ENCODE measurements around the gene MAP2. TPM values are rescaled to one million over a fixed set of nuclear protein-coding genes. Genes with fewer than 3 reads are reported as not detected.

The MAP2 gene
- total RNA-seq, 1 donor: 2.2 TPM

DNA sequence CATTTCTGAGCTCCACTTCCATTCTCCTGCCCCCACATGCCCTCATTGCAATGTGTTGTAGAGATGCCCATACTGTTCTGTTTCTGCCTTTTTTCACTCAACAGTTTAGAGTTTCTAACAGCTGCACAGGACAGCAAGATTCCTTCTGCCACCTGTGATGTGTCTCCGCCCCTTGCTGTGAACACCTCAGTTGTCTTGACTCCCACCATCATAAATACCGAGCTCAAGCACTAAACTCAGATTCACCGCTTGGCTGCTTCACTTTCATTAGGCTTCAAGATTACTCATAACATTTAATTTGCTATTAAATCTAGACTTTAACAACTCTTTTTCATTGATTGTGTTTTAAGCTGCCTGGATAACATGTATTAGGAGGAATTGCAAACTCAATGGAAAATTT lies 141.0 kb downstream of the MAP2 start:
- H3K4me3 ChIP-seq (ENCODE audit: insufficient read depth, low read length): no peak overlapping the region
- no peak overlapping the region for H3K4me2 ChIP-seq (ENCODE audit: insufficient read depth, low read length)
- TF ChIP-seq, protein P1, sequence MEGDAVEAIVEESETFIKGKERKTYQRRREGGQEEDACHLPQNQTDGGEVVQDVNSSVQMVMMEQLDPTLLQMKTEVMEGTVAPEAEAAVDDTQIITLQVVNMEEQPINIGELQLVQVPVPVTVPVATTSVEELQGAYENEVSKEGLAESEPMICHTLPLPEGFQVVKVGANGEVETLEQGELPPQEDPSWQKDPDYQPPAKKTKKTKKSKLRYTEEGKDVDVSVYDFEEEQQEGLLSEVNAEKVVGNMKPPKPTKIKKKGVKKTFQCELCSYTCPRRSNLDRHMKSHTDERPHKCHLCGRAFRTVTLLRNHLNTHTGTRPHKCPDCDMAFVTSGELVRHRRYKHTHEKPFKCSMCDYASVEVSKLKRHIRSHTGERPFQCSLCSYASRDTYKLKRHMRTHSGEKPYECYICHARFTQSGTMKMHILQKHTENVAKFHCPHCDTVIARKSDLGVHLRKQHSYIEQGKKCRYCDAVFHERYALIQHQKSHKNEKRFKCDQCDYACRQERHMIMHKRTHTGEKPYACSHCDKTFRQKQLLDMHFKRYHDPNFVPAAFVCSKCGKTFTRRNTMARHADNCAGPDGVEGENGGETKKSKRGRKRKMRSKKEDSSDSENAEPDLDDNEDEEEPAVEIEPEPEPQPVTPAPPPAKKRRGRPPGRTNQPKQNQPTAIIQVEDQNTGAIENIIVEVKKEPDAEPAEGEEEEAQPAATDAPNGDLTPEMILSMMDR (IDR thresholded peaks at IDR 0.05; ENCODE audit: extremely low read depth, low read depth, low read length): no peak
- DNase-seq (ENCODE audit: insufficient read length, low spot score, missing footprints): no peak
- H4K20me1 ChIP-seq (ENCODE audit: insufficient read depth, low read length): no peaks in the 10 kb centered on the region
- H3K27ac ChIP-seq (ENCODE audit: low read depth, low read length): no peak overlapping the region
- H3K9me3 ChIP-seq (ENCODE audit: low read depth, low read length): no peaks in the 10 kb centered on the region
- H3K4me1 ChIP-seq (ENCODE audit: insufficient read depth, low read length): no peaks in the 10 kb centered on the region
- no peaks in the 10 kb centered on the region for H3K36me3 ChIP-seq (ENCODE audit: insufficient read depth, low read length)
- H3K79me2 ChIP-seq (ENCODE audit: insufficient read depth, low read length): no peaks in the 10 kb centered on the region
- H3K27me3 ChIP-seq (ENCODE audit: insufficient read depth, low read length): no peaks in the 10 kb centered on the region
- no peak overlapping the region for H2AFZ ChIP-seq (ENCODE audit: low read length)

DNA sequence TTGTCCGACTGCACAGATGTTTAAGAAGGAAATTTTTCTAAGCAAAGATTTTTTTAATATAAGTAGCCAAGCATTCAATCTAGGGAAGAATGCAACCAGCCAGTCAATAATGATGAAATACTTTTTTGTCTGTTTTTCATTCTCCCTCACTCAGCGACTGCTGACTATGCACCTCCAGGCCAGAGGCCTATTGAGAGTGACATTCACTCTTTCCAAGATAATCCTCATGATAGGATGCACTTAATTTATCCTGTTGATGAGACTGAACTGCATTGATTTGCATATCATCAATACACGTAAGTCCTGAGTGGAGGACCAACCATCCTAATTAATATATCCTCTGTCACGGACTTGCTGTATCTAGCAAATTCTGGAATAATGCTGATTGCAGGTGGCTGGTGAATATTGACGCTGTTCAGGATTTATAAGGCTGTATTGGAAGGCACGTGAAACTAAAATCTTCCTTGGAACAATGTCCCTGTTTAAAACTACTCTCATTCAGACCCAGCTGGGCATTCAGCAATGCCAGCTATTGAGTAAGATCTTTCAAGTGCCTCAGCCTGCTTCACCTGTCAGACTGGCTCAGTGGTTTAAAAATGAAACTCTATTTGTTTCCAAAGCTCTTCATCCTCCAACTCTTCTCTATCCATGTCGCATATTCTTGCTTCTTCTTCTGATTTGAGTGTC lies 142.2 kb downstream of the MAP2 start:
- no peak overlapping the region for H3K4me2 ChIP-seq (ENCODE audit: insufficient read depth, low read length)
- H2AFZ ChIP-seq (ENCODE audit: low read length): no peak overlapping the region
- H4K20me1 ChIP-seq (ENCODE audit: insufficient read depth, low read length): no peaks in the 10 kb centered on the region
- H3K27ac ChIP-seq (ENCODE audit: low read depth, low read length): no peak overlapping the region
- no peaks in the 10 kb centered on the region for H3K79me2 ChIP-seq (ENCODE audit: insufficient read depth, low read length)
- H3K36me3 ChIP-seq (ENCODE audit: insufficient read depth, low read length): no peaks in the 10 kb centered on the region
- H3K4me3 ChIP-seq (ENCODE audit: insufficient read depth, low read length): no peak overlapping the region
- no peaks in the 10 kb centered on the region for H3K9me3 ChIP-seq (ENCODE audit: low read depth, low read length)
- no peaks in the 10 kb centered on the region for H3K4me1 ChIP-seq (ENCODE audit: insufficient read depth, low read length)
- no peaks in the 10 kb centered on the region for H3K27me3 ChIP-seq (ENCODE audit: insufficient read depth, low read length)
- TF ChIP-seq, protein P1 (IDR thresholded peaks at IDR 0.05; ENCODE audit: extremely low read depth, low read depth, low read length): no peak
- no peak for DNase-seq (ENCODE audit: insufficient read length, low spot score, missing footprints)

DNA sequence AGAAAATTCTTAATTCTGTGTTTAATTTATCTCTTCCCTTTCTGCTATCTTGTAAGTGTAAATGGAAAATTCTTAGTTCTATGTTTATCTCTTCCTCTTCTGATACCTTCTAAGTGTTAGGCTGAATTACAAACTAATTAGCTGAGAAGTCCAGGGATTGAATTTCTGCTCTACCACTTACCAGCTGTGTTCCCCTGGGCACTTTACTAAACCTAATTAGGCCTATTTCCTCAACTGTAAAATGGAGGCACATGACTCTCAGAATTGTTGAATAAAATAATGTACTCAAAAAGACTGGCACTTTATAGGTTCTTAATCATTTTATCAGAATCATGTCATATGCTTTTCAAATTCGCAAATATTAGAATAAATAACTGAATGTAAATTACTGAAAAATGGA lies 146.3 kb downstream of the MAP2 start:
- Histone ChIP-seq H2AFZ (ENCODE audit: low read length) (no peak overlapping the region), H4K20me1 (ENCODE audit: insufficient read depth, low read length) (no peaks in the 10 kb centered on the region)
- TF ChIP-seq, protein P1 (IDR thresholded peaks at IDR 0.05; ENCODE audit: extremely low read depth, low read depth, low read length): no peak

DNA sequence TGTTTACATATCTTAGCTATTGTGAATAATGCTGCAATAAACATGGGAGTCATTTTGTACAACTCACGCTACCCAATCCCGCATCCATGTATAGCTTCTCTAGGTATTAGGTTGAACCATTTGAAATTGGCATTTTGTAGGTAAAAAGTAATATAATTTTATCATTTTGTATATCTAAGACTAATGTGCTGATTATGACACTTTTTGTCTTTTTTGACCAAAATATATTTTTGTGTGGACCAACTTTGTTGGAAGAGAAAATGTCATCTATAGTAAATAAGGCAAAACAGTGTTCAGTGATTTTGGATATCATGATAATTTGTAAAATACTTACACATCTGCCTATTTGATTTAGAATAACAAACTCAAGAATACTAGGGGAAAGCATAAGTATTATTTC lies 150.7 kb downstream of the MAP2 start:
- Histone ChIP-seq H2AFZ (ENCODE audit: low read length) (no peak overlapping the region), H3K4me2 (ENCODE audit: insufficient read depth, low read length) (no peak overlapping the region), H3K36me3 (ENCODE audit: insufficient read depth, low read length) (no peaks in the 10 kb centered on the region)

More for the DNA sequence above, 146.3 kb downstream of the MAP2 start:
- DNase-seq (ENCODE audit: insufficient read length, low spot score, missing footprints): no peak
- Histone ChIP-seq H3K27ac (ENCODE audit: low read depth, low read length) (no peak overlapping the region), H3K4me2 (ENCODE audit: insufficient read depth, low read length) (no peak overlapping the region), H3K36me3 (ENCODE audit: insufficient read depth, low read length) (no peaks in the 10 kb centered on the region), H3K4me3 (ENCODE audit: insufficient read depth, low read length) (no peak overlapping the region), H3K79me2 (ENCODE audit: insufficient read depth, low read length) (no peaks in the 10 kb centered on the region), H3K27me3 (ENCODE audit: insufficient read depth, low read length) (no peaks in the 10 kb centered on the region), H3K4me1 (ENCODE audit: insufficient read depth, low read length) (no peaks in the 10 kb centered on the region), H3K9me3 (ENCODE audit: low read depth, low read length) (no peaks in the 10 kb centered on the region)

More for the DNA sequence above, 150.7 kb downstream of the MAP2 start:
- H3K4me1 ChIP-seq (ENCODE audit: insufficient read depth, low read length): no peaks in the 10 kb centered on the region
- no peaks in the 10 kb centered on the region for H3K79me2 ChIP-seq (ENCODE audit: insufficient read depth, low read length)
- H3K9me3 ChIP-seq (ENCODE audit: low read depth, low read length): no peaks in the 10 kb centered on the region
- H3K4me3 ChIP-seq (ENCODE audit: insufficient read depth, low read length): no peak overlapping the region
- TF ChIP-seq, protein P1 (IDR thresholded peaks at IDR 0.05; ENCODE audit: extremely low read depth, low read depth, low read length): no peak
- H4K20me1 ChIP-seq (ENCODE audit: insufficient read depth, low read length): no peaks in the 10 kb centered on the region
- no peak for DNase-seq (ENCODE audit: insufficient read length, low spot score, missing footprints)
- H3K27ac ChIP-seq (ENCODE audit: low read depth, low read length): no peak overlapping the region
- H3K27me3 ChIP-seq (ENCODE audit: insufficient read depth, low read length): no peaks in the 10 kb centered on the region
